K562 (cell line): ENCODE data around the gene PDCD1.

Source experiments
- KAT7 ChIP-seq: sonication (generic); formaldehyde crosslinking; IDR thresholded peaks from 2 replicates; pipeline ENCODE4 v1.8.0; 2022; ENCODE audit warnings: missing genetic modification reagents, mild to moderate bottlenecking, borderline replicate concordance
- MAX ChIP-seq: sonication (generic); formaldehyde crosslinking; IDR thresholded peaks from 2 replicates; pipeline ENCODE4 v1.9.0; 2022; ENCODE audit warnings: mild to moderate bottlenecking, missing genetic modification reagents
- MEIS2 ChIP-seq: fragments of 450-650 bp; IDR thresholded peaks from 2 replicates; pipeline ENCODE4 v1.6.1; 2014; ENCODE audit warnings: mild to moderate bottlenecking; ENCODE audit not compliant: partially characterized antibody
- MYC ChIP-seq, 2 experiments: fragments of 250-450 bp in 1 of 2; sonication (Bioruptor Pico) in 1 of 2; IDR thresholded peaks; 2 replicates each; pipeline versions ENCODE4 v1.5.1 to v1.6.1; 2012 to 2021; ENCODE audit warnings: low read depth in 2 of 2, borderline replicate concordance in 1 of 2, improper control_type of control experiment in 1 of 2, low read length in 1 of 2, mild to moderate bottlenecking in 1 of 2, moderate library complexity in 1 of 2
- NBN ChIP-seq: fragments of 450-650 bp; IDR thresholded peaks from 2 replicates; pipeline ENCODE4 v1.6.1; 2016; ENCODE audit warnings: low read depth, mild to moderate bottlenecking
- NRF1 ChIP-seq, 2 experiments: fragments of 450-650 bp; IDR thresholded peaks in 1 of 2; conservative IDR thresholded peaks in 1 of 2; 2 replicates each; pipeline ENCODE4 v1.6.1; 2014; ENCODE audit warnings: mild to moderate bottlenecking in 2 of 2
- POLR2A ChIP-seq: fragments of 450-650 bp; conservative IDR thresholded peaks from 2 replicates; pipeline ENCODE4 v1.6.1; 2016
- POLR2AphosphoS5 ChIP-seq: IDR thresholded peaks from 2 replicates; pipeline ENCODE4 v1.6.1; 2011; ENCODE audit warnings: mild to moderate bottlenecking, low read depth, low read length, moderate library complexity; ENCODE audit not compliant: control insufficient read depth, insufficient read depth
- ZBTB2 ChIP-seq: fragments of 450-650 bp; IDR thresholded peaks from 2 replicates; pipeline ENCODE4 v1.6.1; 2016; ENCODE audit warnings: antibody characterized with exemption
- ZBTB43 ChIP-seq: sonication (generic); formaldehyde crosslinking; IDR thresholded peaks from 2 replicates; pipeline ENCODE4 v1.8.0; 2023; ENCODE audit warnings: mild to moderate bottlenecking, missing genetic modification reagents
- ZNF133 ChIP-seq: fragments of 250-450 bp; sonication (Bioruptor Pico); IDR thresholded peaks from 2 replicates; pipeline ENCODE4 v1.4.0; 2020; ENCODE audit warnings: mild to moderate bottlenecking

- TF ChIP-seq MEIS2: no peak
- no peak for TF ChIP-seq MYC (IDR thresholded peaks at IDR 0.05; ENCODE audit: low read depth, low read length)
- TF ChIP-seq MYC (CRISPR knock-in tag; IDR thresholded peaks at IDR 0.05; ENCODE audit: borderline replicate concordance, low read depth): no peak
- no peak for TF ChIP-seq ZNF133 (CRISPR knock-in tag)
- TF ChIP-seq ZBTB2: no peak
- no peak for TF ChIP-seq NRF1 (conservative IDR thresholded peaks at IDR 0.05 in 1 of 2, IDR thresholded peaks at IDR 0.05 in 1 of 2)
- TF ChIP-seq POLR2AphosphoS5: no peak
- TF ChIP-seq ZBTB43: no peak
- no peak for TF ChIP-seq POLR2A
- no peak for TF ChIP-seq MAX
- no peak for TF ChIP-seq NBN
- TF ChIP-seq KAT7 (CRISPR knock-in tag): no peak
Observed at GRCh38 chr2:241846406-241846805, 12.3 kb downstream of the PDCD1 start.
